Endothelial cell of umbilical vein (primary cell): Measurements from ENCODE around the gene SLFN14. TPM values are rescaled to one million over a fixed set of nuclear protein-coding genes. Genes with fewer than 3 reads are reported as not detected.

Source experiments
- BruUV-seq: library from RNA; stranded (reverse); fragments of 400-500 nt; replicated peaks from 2 replicates; lab custom pipeline; 2021; lab: Mats Ljungman, UMichigan
- CTCF ChIA-PET: fragments of 300-600, 350-600 bp; sonication (Branson Sonifier 250); formaldehyde crosslinking; loops from one replicate; lab custom pipeline; 2021; ENCODE audit warnings: antibody characterized with exemption, inconsistent platforms; lab: Charles Lee
- POLR2A ChIA-PET: fragments of 300-600, 350-600 bp; sonication (Branson Sonifier 250); formaldehyde crosslinking; loops from one replicate; lab custom pipeline; 2021; ENCODE audit warnings: antibody characterized with exemption, inconsistent platforms; lab: Charles Lee
- DNase-seq: peaks from one replicate; pipeline ENCODE4 v3.0.0-alpha.2; 2011; ENCODE audit warnings: low read depth, low spot score
- FAIRE-seq: peaks from 2 replicates; lab custom pipeline; 2011; peaks lifted over from hg19 to GRCh38; lab: Jason Lieb, UNC
- H2AFZ ChIP-seq: 2 replicates; pipeline ENCODE4 v1.6.0; 2012; ENCODE audit warnings: low read depth, low read length, control low read depth, inconsistent platforms
- H3K27ac ChIP-seq: 2 replicates; pipeline ENCODE4 v1.5.1; 2011; ENCODE audit warnings: low read depth, mild to moderate bottlenecking, control low read depth, low read length, moderate library complexity; ENCODE audit not compliant: insufficient read depth
- H3K27me3 ChIP-seq, 2 experiments: 2 replicates each; pipeline versions ENCODE4 v1.6.0 to v1.6.1; 2011; ENCODE audit warnings: low read length in 2 of 2, mixed read lengths in 1 of 2; ENCODE audit not compliant: control insufficient read depth in 2 of 2, insufficient read depth in 2 of 2
- H3K36me3 ChIP-seq, 2 experiments: 2 replicates in 1 of 2; 3 replicates in 1 of 2; pipeline ENCODE4 v1.5.1; 2011; ENCODE audit warnings: low read length in 2 of 2, mild to moderate bottlenecking in 1 of 2, moderate library complexity in 1 of 2; ENCODE audit not compliant: control insufficient read depth in 2 of 2, insufficient read depth in 2 of 2; ENCODE audit errors: extremely low read depth in 1 of 2
- H3K4me1 ChIP-seq: 3 replicates; pipeline ENCODE4 v1.5.1; 2011; ENCODE audit warnings: mild to moderate bottlenecking, low read length; ENCODE audit not compliant: control insufficient read depth, insufficient read depth; ENCODE audit errors: extremely low read depth
- H3K4me2 ChIP-seq: 2 replicates; pipeline ENCODE4 v1.6.1; 2011; ENCODE audit warnings: low read length, control low read depth, mixed read lengths; ENCODE audit not compliant: insufficient read depth
- H3K4me3 ChIP-seq, 3 experiments: fragments of 200-600 bp in 1 of 3; sonication (generic), shearing (Covaris generic) in 1 of 3; replicated peaks in 1 of 3; 2 replicates each; pipeline ENCODE4 v1.5.1; 2011 to 2016; ENCODE audit warnings: control low read depth in 3 of 3, low read length in 3 of 3, mild to moderate bottlenecking in 2 of 3, inconsistent platforms in 1 of 3, low read depth in 1 of 3, moderate library complexity in 1 of 3; ENCODE audit not compliant: insufficient read depth in 1 of 3
- H3K79me2 ChIP-seq: 2 replicates; pipeline ENCODE4 v1.6.0; 2012; ENCODE audit warnings: low read length, inconsistent platforms; ENCODE audit not compliant: control insufficient read depth, insufficient read depth
- H3K9ac ChIP-seq: replicated peaks from 2 replicates; pipeline ENCODE3; 2011; ENCODE audit warnings: low read length, control low read depth; ENCODE audit not compliant: insufficient read depth; ENCODE audit errors: extremely low read depth
- H3K9me1 ChIP-seq: replicated peaks from 3 replicates; pipeline ENCODE4 v1.6.0; 2011; ENCODE audit warnings: mild to moderate bottlenecking, low read length; ENCODE audit not compliant: control insufficient read depth, insufficient read depth; ENCODE audit errors: extremely low read depth
- H3K9me3 ChIP-seq: replicated peaks from 2 replicates; pipeline ENCODE4 v1.5.1; 2012; ENCODE audit warnings: low read length, inconsistent platforms; ENCODE audit not compliant: control insufficient read depth, insufficient read depth
- H4K20me1 ChIP-seq: replicated peaks from 2 replicates; pipeline ENCODE3; 2011; ENCODE audit warnings: mild to moderate bottlenecking, low read length; ENCODE audit not compliant: control insufficient read depth, insufficient read depth; ENCODE audit errors: extremely low read depth
- EZH2 ChIP-seq: IDR thresholded peaks from 2 replicates; pipeline ENCODE4 v1.6.1; 2012; ENCODE audit warnings: borderline replicate concordance, low read depth, mild to moderate bottlenecking, moderate library complexity, low read length, inconsistent platforms; ENCODE audit not compliant: severe bottlenecking
- FOS ChIP-seq: IDR thresholded peaks from 2 replicates; pipeline ENCODE4 v1.6.1; 2011; ENCODE audit warnings: mild to moderate bottlenecking, low read length, moderate library complexity, borderline replicate concordance; ENCODE audit not compliant: insufficient read depth
- GATA2 ChIP-seq: IDR thresholded peaks from 2 replicates; pipeline ENCODE4 v1.7.0; 2011; ENCODE audit warnings: low read depth, mild to moderate bottlenecking, moderate library complexity, mixed read lengths, low read length; ENCODE audit not compliant: insufficient read length, insufficient read depth
- JUN ChIP-seq: IDR thresholded peaks from 2 replicates; pipeline ENCODE4 v1.6.1; 2011; ENCODE audit warnings: borderline replicate concordance, low read depth; ENCODE audit not compliant: insufficient read length, insufficient read depth
- MAX ChIP-seq: IDR thresholded peaks from 2 replicates; pipeline ENCODE4 v1.6.1; 2011; ENCODE audit not compliant: insufficient read depth, insufficient read length
- MYC ChIP-seq: IDR thresholded peaks from one replicate; pipeline ENCODE4 v1.6.1; 2011; ENCODE audit warnings: mild to moderate bottlenecking, low read depth, low read length
- POLR2A ChIP-seq: IDR thresholded peaks from 2 replicates; pipeline ENCODE4 v1.6.1; 2012; ENCODE audit warnings: low read depth, mild to moderate bottlenecking, control low read depth, low read length
- POLR2AphosphoS5 ChIP-seq: IDR thresholded peaks from 2 replicates; pipeline ENCODE4 v1.6.1; 2012; ENCODE audit warnings: low read depth, mild to moderate bottlenecking, control low read depth, low read length, moderate library complexity; ENCODE audit not compliant: insufficient read depth
- dilution Hi-C: fragments of 300-500 bp; cut with MboI; formaldehyde crosslinking; loops from one replicate; pipeline ENCODE4 v1.15.0; 2019; ENCODE audit warnings: low sequenced_read_pairs; ENCODE audit not compliant: extremely low pct_ligation_motif_present
- intact Hi-C: fragments of 100-400 bp; cut with micrococcal nuclease; formaldehyde crosslinking; loops from one replicate; pipeline ENCODE4 v1.10.0; 2022
- polyA plus RNA-seq, 4 experiments: library from polyadenylated mRNA; depleted of rRNA in 3 of 4; stranded (reverse) in 3 of 4; unstranded in 1 of 4; fragments of >200 nt; gene quantifications; 2 replicates each; pipeline versions ENCODE4 v1.2.1 to v1.2.3, GENCODE V29; 2011 to 2012; ENCODE audit warnings: missing spikeins in 1 of 4
- total RNA-seq: library from RNA; stranded (reverse); gene quantifications from 2 replicates; pipeline ENCODE4 v1.2.3, GENCODE V29; 2021
- TF ChIP-seq, protein P1 (sequence below), 2 donors: IDR thresholded peaks; 1 replicate in 1 of 2; 2 replicates in 1 of 2; pipeline ENCODE4 v1.5.1; 2011; ENCODE audit warnings: low read length in 2 of 2, mild to moderate bottlenecking in 2 of 2, moderate library complexity in 2 of 2, control low read depth in 1 of 2, inconsistent platforms in 1 of 2, low read depth in 1 of 2; ENCODE audit not compliant: insufficient read depth in 1 of 2; ENCODE audit errors: extremely low read depth in 1 of 2

SLFN14 gene
- total and polyA plus RNA-seq, 2 donors (not counting 3 experiments of a cell fraction or from before 2014, with no cell fraction given) = not detected

DNA sequence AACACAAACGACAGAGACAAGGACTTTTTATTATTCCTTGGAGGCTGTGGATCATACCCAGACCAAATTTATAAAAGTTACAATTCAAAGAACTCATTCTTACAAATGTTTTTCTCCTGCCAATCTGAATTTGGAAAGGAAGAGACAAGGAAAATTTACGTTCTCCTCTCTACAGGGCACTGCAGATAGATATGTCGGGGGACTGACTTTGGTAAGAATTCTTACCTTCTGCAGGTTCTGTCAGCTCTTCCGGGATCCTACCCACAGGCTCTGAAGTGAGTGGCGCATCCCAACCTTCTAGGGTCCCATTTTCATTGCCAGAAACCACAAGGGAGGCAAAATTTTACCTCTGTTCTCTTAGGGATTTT lies 21.0 kb downstream of the SLFN14 start:
- Histone ChIP-seq H3K27me3 (no peaks in the 10 kb centered on the region), H2AFZ (peak overlapping the region; percentile 86), H4K20me1 (no peaks in the 10 kb centered on the region), H3K9ac (no peak overlapping the region), H3K4me3 (no peak overlapping the region), H3K4me2 (peak overlapping the region; percentile 72), H3K4me1 (peaks cover 44% of the 10 kb centered on the region), H3K79me2 (no peaks in the 10 kb centered on the region), H3K36me3 (no peaks in the 10 kb centered on the region), H3K9me1 (peaks cover 2% of the 10 kb centered on the region), H3K27ac (no peak overlapping the region), H3K9me3 (no peaks in the 10 kb centered on the region)
- FAIRE-seq = no peak
- dilution Hi-C loops = loop anchor here (25.0 kb wide), 1 partner anchor 227 kb away; no protein-coding TSS in a partner anchor
- DNase-seq = no peak
- no TSS peak for BruUV-seq
- TF ChIP-seq MYC (no peak), POLR2AphosphoS5 (no peak), POLR2A (no peak), JUN (no peak), GATA2 (no peak), FOS (no peak), MAX (no peak), EZH2 (no peak)
- TF ChIP-seq, protein P1, sequence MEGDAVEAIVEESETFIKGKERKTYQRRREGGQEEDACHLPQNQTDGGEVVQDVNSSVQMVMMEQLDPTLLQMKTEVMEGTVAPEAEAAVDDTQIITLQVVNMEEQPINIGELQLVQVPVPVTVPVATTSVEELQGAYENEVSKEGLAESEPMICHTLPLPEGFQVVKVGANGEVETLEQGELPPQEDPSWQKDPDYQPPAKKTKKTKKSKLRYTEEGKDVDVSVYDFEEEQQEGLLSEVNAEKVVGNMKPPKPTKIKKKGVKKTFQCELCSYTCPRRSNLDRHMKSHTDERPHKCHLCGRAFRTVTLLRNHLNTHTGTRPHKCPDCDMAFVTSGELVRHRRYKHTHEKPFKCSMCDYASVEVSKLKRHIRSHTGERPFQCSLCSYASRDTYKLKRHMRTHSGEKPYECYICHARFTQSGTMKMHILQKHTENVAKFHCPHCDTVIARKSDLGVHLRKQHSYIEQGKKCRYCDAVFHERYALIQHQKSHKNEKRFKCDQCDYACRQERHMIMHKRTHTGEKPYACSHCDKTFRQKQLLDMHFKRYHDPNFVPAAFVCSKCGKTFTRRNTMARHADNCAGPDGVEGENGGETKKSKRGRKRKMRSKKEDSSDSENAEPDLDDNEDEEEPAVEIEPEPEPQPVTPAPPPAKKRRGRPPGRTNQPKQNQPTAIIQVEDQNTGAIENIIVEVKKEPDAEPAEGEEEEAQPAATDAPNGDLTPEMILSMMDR (IDR thresholded peaks at IDR 0.05; ENCODE audit: extremely low read depth in 1 of 2, insufficient read depth in 1 of 2, low read depth in 1 of 2, low read length in 2 of 2) = no peak
- ChIA-PET POLR2A (interaction anchor here (0.7 kb wide), 1 partner anchor 425 kb away, joined by 4 read pairs; no protein-coding TSS in a partner anchor), CTCF (interaction anchor here (0.6 to 9.5 kb wide), 57 partner anchors 8 to 1185 kb away, joined by 3 to 186 read pairs (median 4); partner anchors contain the start of genes PEX12, SLFN11 and SLFN12)
- intact Hi-C loops = loop anchor here (1.0 to 10.0 kb wide), 8 partner anchors 165 to 1125 kb away; partner anchors contain the start of genes LIG3, NLE1, SLFN5 and UNC45B
